HG02981 (cell line): ENCODE results near the gene ZNF780B.

Experiments
- ATAC-seq: cut with Tn5 transposase; IDR thresholded peaks from one replicate; pipeline ENCODE4 v1.9.1; 2021; ENCODE audit warnings: mild to moderate bottlenecking, moderate library complexity; ENCODE audit not compliant: unreplicated experiment

The ZNF780B gene

GRCh38 chr19:39983695-39984300 lies 72.2 kb downstream of the ZNF780B start:
- ATAC-seq, result no peak

- no peak for ATAC-seq
Measured at GRCh38 chr19:39982883-39983282, 73.1 kb downstream of the ZNF780B start.
